Measurements from ENCODE around the gene SCN10A. TPM values are rescaled to one million over a fixed set of nuclear protein-coding genes. Genes with fewer than 3 reads are reported as not detected.

The SCN10A gene
- total and polyA plus RNA-seq, 2 experiments from 2014 or later: not detected

DNA sequence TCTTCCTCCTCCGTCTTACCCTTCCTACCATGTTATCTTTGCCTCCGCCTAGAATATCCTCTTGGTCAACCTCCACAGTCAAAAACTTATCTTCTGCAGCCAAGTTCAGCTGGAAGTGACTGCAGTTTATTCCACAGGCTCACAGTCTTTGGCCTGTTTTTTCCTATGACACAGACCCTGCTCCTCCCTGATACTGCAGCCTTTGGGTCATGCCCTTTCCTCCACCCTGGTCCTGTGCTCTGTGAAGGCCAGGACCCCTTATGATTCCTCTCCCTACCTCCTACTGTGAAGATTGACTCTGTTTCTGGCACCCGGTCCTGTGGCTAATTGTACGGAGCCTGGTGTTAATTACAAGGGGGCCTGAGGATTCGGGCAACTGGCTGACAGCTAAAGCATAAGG, 117.3 kb downstream of the SCN10A start:
- H3K27me3 ChIP-seq: peaks cover 4% of the 10 kb centered on the region
- no peak overlapping the region for H3K27ac ChIP-seq
- no peak for DNase-seq (ENCODE audit: low spot score)
- no peaks in the 10 kb centered on the region for H3K9me3 ChIP-seq (ENCODE audit: low read depth)
- H3K4me2 ChIP-seq: no peak overlapping the region
- H4K20me1 ChIP-seq (ENCODE audit: insufficient read depth, poor library complexity, severe bottlenecking): no peaks in the 10 kb centered on the region
- H3K79me2 ChIP-seq: no peaks in the 10 kb centered on the region
- no peaks in the 10 kb centered on the region for H3K36me3 ChIP-seq (replicated peaks; ENCODE audit: insufficient read depth, low read depth)
- no peak for TF ChIP-seq CTCF (IDR thresholded peaks at IDR 0.05; ENCODE audit: poor library complexity)
- H3K4me3 ChIP-seq: no peak overlapping the region
- no peaks in the 10 kb centered on the region for H3K4me1 ChIP-seq (ENCODE audit: insufficient read depth)
- no peaks in the 10 kb centered on the region for H3K9me2 ChIP-seq (replicated peaks; ENCODE audit: insufficient read depth)
- WGBS (ENCODE audit: low lambda C conversion rate, missing lambda C conversion rate): 87% methylated on average over 5 of the region's 5 CpGs
- no peak overlapping the region for H2AFZ ChIP-seq

DNA sequence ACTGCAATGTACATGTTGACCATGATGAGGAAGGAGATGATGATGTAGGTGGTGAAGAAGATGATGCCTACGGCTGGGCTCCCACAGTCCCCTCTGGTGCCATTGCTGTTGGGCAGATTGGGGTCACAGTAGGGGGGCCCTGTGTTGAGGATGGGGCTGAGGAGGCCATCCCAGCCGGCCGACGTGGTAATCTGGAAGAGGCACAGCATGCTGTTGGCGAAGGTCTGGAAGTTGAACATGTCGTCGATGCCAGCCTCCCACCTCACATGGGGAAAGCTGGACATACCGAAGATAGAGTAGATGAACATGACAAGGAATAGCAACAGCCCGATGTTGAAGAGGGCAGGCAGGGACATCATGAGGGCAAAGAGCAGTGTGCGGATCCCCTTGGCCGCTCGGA, 118.0 kb downstream of the SCN10A start:
- TF ChIP-seq EZH2 (IDR thresholded peaks at IDR 0.05; ENCODE audit: borderline replicate concordance) (no peak), EZH2phosphoT487 (IDR thresholded peaks at IDR 0.05; ENCODE audit: low read depth, severe bottlenecking, unreplicated experiment) (no peak), CTCF (IDR thresholded peaks at IDR 0.05; ENCODE audit: poor library complexity) (no peak)
- no peaks in the 10 kb centered on the region for H3K9me3 ChIP-seq (ENCODE audit: low read depth)
- no peaks in the 10 kb centered on the region for H3K27me3 ChIP-seq
- H3K4me1 ChIP-seq (ENCODE audit: insufficient read depth): no peaks in the 10 kb centered on the region
- DNase-seq (ENCODE audit: low spot score): no peak
- no peak overlapping the region for H3K4me3 ChIP-seq
- no peak overlapping the region for H2AFZ ChIP-seq
- no peaks in the 10 kb centered on the region for H3K79me2 ChIP-seq
- H3K4me2 ChIP-seq: no peak overlapping the region
- no peaks in the 10 kb centered on the region for H4K20me1 ChIP-seq (ENCODE audit: insufficient read depth, poor library complexity, severe bottlenecking)
- 98% methylated on average over 12 of the region's 12 CpGs for WGBS (ENCODE audit: low lambda C conversion rate, missing lambda C conversion rate)
- no peak overlapping the region for H3K27ac ChIP-seq
- H3K9me2 ChIP-seq (replicated peaks; ENCODE audit: insufficient read depth): no peaks in the 10 kb centered on the region
- no peaks in the 10 kb centered on the region for H3K36me3 ChIP-seq (replicated peaks; ENCODE audit: insufficient read depth, low read depth)

DNA sequence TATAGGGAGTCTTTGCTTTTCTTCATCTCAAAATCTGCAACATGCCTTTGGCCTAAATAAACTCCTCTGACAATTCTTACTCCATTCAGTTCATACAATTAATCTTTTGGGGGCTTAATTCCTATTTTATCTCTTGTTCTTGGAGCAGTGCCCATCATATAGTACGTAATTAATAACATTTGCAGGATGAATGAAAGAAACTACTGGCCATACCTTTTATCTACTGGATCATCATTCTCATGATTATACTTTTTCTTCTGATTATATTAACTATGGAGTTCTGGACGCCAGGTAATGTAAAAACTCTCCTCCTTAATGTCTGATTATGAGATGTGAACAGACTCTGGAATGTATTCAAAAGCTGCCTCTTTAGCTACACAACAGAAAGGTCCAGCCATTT, 120.0 kb downstream of the SCN10A start:
- H3K9me3 ChIP-seq (ENCODE audit: low read depth): no peaks in the 10 kb centered on the region
- H3K27me3 ChIP-seq: no peaks in the 10 kb centered on the region
- H3K4me3 ChIP-seq: no peak overlapping the region
- no peak overlapping the region for H3K4me2 ChIP-seq
- no peaks in the 10 kb centered on the region for H3K36me3 ChIP-seq (replicated peaks; ENCODE audit: insufficient read depth, low read depth)
- H3K79me2 ChIP-seq: no peaks in the 10 kb centered on the region
- 89% methylated on average over 2 of the region's 2 CpGs for WGBS (ENCODE audit: low lambda C conversion rate, missing lambda C conversion rate)
- TF ChIP-seq EZH2phosphoT487 (IDR thresholded peaks at IDR 0.05; ENCODE audit: low read depth, severe bottlenecking, unreplicated experiment) (no peak), EZH2 (IDR thresholded peaks at IDR 0.05; ENCODE audit: borderline replicate concordance) (no peak), CTCF (IDR thresholded peaks at IDR 0.05; ENCODE audit: poor library complexity) (no peak)
- no peak overlapping the region for H3K27ac ChIP-seq
- no peaks in the 10 kb centered on the region for H3K4me1 ChIP-seq (ENCODE audit: insufficient read depth)
- H4K20me1 ChIP-seq (ENCODE audit: insufficient read depth, poor library complexity, severe bottlenecking): no peaks in the 10 kb centered on the region
- H2AFZ ChIP-seq: no peak overlapping the region
- no peaks in the 10 kb centered on the region for H3K9me2 ChIP-seq (replicated peaks; ENCODE audit: insufficient read depth)
- no peak for DNase-seq (ENCODE audit: low spot score)

DNA sequence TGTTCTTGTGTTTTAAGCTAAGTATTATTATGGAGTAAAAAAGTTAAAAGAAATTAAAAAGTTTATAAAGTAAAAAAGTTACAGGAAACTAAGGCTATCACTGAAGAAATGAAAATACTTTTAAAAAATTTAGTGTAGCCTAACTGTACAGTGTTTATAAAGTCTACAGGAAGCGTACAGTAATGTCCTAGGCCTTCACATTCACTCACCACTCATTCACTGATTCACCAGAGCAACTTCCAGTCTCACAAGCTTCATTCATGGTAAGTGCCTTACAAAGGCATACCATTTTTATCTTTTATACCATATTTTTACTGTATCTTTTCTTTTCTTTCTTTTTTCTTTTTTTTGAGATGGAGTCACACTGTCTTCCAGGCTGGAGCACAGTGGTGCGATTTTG, 125.8 kb downstream of the SCN10A start:
- 95% methylated on average over 2 of the region's 2 CpGs for whole genome bisulfite sequencing (ENCODE audit: low lambda C conversion rate, missing lambda C conversion rate)
- H3K4me1 ChIP-seq (ENCODE audit: insufficient read depth): no peaks in the 10 kb centered on the region
- TF ChIP-seq EZH2 (IDR thresholded peaks at IDR 0.05; ENCODE audit: borderline replicate concordance): no peak
- TF ChIP-seq CTCF (IDR thresholded peaks at IDR 0.05; ENCODE audit: poor library complexity): no peak
- TF ChIP-seq EZH2phosphoT487 (IDR thresholded peaks at IDR 0.05; ENCODE audit: low read depth, severe bottlenecking, unreplicated experiment): no peak

More for the DNA sequence above, 125.8 kb downstream of the SCN10A start:
- Histone ChIP-seq H3K4me3 (no peak overlapping the region), H3K4me2 (no peak overlapping the region), H2AFZ (no peak overlapping the region), H3K27ac (no peak overlapping the region), H3K9me2 (replicated peaks; ENCODE audit: insufficient read depth) (no peaks in the 10 kb centered on the region), H4K20me1 (ENCODE audit: insufficient read depth, poor library complexity, severe bottlenecking) (no peaks in the 10 kb centered on the region), H3K27me3 (no peaks in the 10 kb centered on the region), H3K36me3 (replicated peaks; ENCODE audit: insufficient read depth, low read depth) (no peaks in the 10 kb centered on the region), H3K79me2 (no peaks in the 10 kb centered on the region), H3K9me3 (ENCODE audit: low read depth) (no peaks in the 10 kb centered on the region)
- no peak for DNase-seq (ENCODE audit: low spot score)

All from hepatocyte (in vitro differentiated cells).